HG03520 (cell line): ENCODE measurements around the gene CAB39.

Experiments
- ATAC-seq: cut with Tn5 transposase; IDR thresholded peaks from one replicate; pipeline ENCODE4 v1.9.1; 2021; ENCODE audit warnings: mild to moderate bottlenecking, moderate library complexity; ENCODE audit not compliant: unreplicated experiment

CAB39 gene

DNA sequence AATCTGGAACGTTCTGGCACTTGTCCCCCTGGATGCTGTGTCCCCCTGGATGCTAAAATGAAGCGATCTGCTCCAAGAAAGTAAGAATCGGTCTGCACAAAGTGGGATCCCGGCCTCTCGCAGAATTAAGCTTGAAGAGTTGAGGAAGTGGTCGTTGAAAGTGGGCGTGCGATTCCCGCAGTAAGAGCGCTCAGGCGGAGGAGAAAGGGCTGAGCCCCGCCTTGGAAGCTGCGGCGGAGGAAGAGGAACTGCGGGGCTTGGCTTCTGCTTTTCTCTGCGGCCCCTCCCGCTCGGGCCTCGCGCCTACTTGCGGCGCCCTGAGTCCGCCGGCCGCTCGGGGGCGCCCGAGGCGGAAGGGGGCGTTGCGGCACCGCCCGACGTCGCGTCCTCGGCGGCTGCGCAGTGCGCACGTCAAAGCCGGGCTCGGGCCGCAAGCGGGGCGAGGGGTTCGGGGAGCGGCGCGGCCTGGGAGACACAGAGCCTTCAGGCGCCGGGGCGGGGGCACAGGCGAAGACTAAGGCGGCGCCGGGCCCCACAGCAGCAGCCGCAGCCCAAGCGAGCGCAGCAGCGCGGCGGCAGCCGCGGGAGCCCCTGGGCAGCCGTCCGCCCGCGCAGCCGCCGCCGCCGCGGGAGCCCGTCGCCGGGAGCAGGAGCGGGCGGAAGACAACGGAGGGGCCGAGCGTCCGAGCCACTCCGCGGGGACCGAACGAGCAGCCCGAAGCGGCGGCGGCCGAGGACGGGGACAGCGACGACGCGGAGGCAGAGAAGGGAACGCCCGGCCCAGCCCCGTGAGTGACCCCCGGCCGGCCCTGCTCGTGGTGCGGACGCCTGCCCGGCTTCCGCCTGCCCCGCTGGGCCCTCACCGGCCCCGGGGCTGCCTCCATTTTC lies at the start of gene CAB39:
Gene CAB39 (plus strand): TSS at position 400 of the 888 bp plus-strand sequence. CDS start 47,160 bp downstream, outside the sequence.
- peak; percentile 77 for ATAC-seq

DNA sequence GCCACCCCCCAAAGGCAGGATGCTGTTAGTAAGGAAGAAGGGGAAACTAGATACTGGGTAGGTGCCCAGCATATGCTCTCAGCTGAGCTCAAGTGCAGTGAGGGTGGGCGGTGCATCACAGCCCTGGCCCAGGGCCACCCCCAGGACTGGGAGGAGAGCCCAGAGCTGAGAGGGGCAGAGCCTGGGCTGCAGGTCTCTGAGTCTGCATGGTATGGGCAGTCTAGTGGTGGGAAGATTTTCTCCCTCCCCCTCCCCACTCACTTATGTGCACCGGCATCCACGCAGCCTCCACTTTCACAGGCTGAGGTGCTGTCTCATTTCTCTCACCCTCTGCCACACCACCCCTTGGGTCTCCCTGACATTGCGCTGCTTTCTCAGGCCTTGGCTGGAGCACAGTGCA lies 48.5 kb upstream of the CAB39 start:
- no peak for ATAC-seq

DNA sequence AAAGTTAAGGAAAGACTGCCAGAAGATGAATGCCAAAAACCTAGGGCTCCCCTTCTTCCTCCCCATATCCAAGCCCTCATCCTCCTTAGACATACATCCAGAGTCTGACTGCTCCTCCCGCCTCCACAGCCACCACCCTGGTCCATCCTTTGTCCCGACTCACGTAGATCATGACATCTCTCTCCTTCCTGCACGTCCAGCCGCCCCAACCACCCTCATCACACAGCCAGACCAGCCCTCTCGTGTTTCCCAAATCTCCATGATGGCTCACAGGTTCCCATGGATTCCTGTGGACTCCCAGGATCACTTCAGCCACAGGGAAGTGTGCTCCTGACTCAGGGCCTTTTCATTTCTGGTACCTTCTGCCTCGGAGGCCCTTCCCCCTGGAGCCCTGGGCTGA lies 47.8 kb upstream of the CAB39 start:
- ATAC-seq = no peak

- ATAC-seq = no peak
These were observed 47.4 kb upstream of the CAB39 start for GRCh38 chr2:230665263-230665691.

- ATAC-seq = no peak
These were observed 46.2 kb upstream of the CAB39 start for GRCh38 chr2:230666446-230666845.

GRCh38 chr2:230666885-230667712 lies 45.5 kb upstream of the CAB39 start:
- ATAC-seq = no peak

- peak; percentile 55 for ATAC-seq
These were observed 44.3 kb upstream of the CAB39 start for GRCh38 chr2:230668184-230668938.

DNA sequence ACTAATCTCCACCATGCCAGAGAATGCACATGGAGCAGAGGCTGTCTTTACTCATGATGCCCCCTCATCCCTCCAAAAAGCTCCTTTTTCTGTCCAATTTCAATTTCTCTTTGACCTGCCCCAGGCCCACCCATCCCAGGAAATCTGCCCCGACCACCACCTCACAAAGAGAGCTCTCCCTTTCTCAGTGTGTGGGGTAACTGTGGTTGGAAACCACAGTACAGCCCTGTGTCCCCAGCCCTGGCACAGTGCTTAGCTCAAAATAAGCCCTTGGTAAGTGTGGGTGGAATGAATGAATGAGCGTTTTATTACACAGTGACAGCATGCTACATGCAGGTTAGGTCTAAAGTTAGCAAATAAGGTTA lies 43.7 kb upstream of the CAB39 start:
- peak; percentile 35 for ATAC-seq

DNA sequence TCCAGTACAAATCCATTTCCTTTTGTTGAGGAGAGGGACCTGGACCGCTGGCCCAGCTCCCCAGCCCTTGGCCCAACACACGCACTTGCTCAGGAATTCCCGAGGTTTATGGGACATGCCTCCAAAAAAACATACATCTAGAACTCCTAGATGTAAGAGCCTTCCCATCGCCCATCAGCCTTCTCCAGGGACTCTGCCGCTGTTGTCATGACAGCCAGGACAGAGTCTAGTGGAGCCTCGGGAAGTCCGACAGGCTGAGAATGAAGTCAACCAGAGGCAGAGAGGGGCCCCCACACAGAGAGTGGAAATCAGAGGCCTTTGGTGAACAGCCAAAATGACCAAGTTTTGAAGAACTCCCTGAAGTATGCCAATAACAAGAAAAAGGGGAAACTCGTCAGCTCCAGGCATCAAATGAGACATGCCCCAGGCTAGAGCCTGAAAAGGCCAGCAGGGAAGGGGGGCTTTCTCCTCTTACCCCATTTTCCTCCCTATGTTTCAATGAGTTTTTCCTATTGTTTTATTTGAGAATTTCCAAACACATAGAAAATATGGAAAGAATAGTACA lies 43.2 kb upstream of the CAB39 start:
- ATAC-seq = no peak

GRCh38 chr2:230671117-230671516 lies 41.5 kb upstream of the CAB39 start:
- no peak for ATAC-seq

GRCh38 chr2:230672836-230673235 lies 39.8 kb upstream of the CAB39 start:
- no peak for ATAC-seq

- no peak for ATAC-seq
These were observed 38.2 kb upstream of the CAB39 start for GRCh38 chr2:230674401-230674800.

DNA sequence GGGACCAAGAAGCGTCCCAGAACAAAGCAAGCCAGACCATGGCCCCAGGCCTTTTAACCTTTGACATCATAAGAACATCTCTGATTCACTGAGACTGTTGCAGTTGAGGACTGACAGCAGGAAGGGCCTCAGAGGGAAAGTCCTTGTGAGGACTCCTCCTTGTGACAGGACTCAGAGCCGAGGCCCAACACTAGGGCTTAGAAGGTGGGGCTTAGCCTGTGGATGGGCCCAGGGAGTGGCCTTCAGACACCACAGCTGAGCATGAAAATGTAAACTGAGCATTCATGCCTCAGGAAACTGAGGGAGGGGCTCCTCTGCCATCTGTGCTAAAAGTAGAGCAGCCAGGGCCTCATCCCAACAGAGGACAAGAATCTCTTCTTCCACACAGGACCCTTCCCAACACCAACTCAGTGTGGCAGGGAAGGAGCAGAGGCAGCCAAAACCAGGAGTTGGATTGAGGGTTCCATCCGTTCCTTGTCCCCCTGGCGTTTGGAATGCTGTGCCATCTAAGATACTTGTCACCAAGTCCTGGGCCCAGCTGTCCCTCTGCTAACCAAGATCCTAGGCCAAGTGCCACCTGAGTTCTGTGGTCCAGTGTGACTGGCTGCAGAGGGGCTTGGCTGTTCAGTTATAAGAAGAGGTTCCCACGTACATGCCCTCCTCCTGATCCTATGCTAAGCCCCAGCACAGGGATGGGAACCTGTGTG lies 37.5 kb upstream of the CAB39 start:
- no peak for ATAC-seq

GRCh38 chr2:230676546-230676945 lies 36.1 kb upstream of the CAB39 start:
- no peak for ATAC-seq

- no peak for ATAC-seq
These were observed 35.3 kb upstream of the CAB39 start for GRCh38 chr2:230677201-230677946.

- no peak for ATAC-seq
These were observed 34.6 kb upstream of the CAB39 start for GRCh38 chr2:230678018-230678417.

GRCh38 chr2:230678451-230678850 lies 34.2 kb upstream of the CAB39 start:
- ATAC-seq = no peak

DNA sequence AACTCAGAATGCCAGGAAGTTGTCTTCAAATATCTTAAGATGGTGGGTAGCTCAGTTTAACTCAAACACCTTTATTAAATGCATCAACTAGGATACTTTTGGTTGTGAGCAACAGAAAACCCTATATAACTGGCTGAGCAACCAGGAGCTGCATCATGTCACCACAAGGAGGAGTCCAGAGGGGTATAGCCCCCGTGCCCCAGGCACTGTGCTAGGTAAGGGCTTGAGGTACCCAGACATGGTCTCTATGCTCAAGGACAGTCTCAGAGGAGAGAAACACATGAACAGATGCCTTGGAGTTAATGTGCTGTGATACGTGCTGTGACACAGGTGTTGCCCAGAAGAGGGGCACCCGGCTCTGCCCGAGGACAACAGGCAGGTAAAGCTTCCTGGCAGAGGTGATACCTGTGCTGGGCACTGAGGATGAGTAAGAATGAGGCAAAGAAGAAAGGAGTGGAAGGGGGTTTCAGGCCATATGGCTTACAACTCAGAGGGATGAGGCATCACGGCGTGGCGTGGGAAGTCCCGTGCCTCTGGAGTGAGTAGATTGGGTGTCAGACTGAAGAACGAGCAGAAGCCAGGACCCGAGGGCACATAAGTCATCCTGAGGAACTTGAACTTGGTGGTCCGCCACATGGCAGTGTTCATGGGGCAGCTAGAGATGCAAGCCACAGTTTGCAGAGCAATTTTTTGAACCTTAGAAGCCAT lies 32.0 kb upstream of the CAB39 start:
- no peak for ATAC-seq

DNA sequence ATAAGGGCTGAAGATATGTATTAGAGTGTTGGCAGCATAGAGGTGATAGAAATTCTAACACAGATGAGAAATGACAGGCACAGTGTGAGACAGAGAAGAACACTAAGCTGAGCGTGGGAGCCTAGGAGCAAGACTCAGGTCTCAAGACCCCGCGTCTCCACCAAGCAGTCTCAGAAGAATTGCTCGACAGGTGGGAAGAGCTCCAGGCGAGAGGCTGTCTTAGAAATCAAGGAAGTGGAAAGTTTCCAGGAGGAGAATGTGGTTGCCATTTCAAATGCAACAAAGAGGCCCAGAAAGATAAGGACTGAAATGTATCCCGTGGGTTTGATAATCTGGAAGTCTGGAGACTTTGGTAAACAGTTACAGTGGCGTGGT lies 31.5 kb upstream of the CAB39 start:
- no peak for ATAC-seq
